H1 (cell line): ENCODE measurements around the gene ZNF609. TPM values are rescaled to one million over a fixed set of nuclear protein-coding genes. Genes with fewer than 3 reads are reported as not detected.

ENCODE experiments used
- CTCF ChIA-PET: fragments of 300-600 bp; sonication (Branson Sonifier 250); formaldehyde crosslinking; loops from one replicate; lab custom pipeline; 2021; ENCODE audit not compliant: partially characterized antibody; lab: Charles Lee
- POLR2A ChIA-PET: fragments of 300-600 bp; sonication (Branson Sonifier 250); formaldehyde crosslinking; loops from one replicate; lab custom pipeline; 2021; ENCODE audit warnings: inconsistent platforms; ENCODE audit not compliant: partially characterized antibody; lab: Charles Lee
- DNase-seq, 2 experiments: peaks; one replicate each; pipeline versions ENCODE4 v3.0.0 to v3.0.0-alpha.2; 2010 to 2022; ENCODE audit warnings: low spot score in 2 of 2, low read depth in 1 of 2, mixed read lengths in 1 of 2
- FAIRE-seq: peaks from 2 replicates; lab custom pipeline; 2011; peaks lifted over from hg19 to GRCh38; lab: Jason Lieb, UNC
- H2AFZ ChIP-seq: 2 replicates; pipeline ENCODE4 v1.8.1; 2012; ENCODE audit warnings: low read length, inconsistent platforms
- H2AK5ac ChIP-seq: 2 replicates; pipeline ENCODE4 v1.6.1; 2013; ENCODE audit warnings: low read depth, low read length
- H2BK120ac ChIP-seq: replicated peaks from 2 replicates; pipeline ENCODE3; 2013; ENCODE audit warnings: low read depth, low read length, inconsistent platforms
- H2BK12ac ChIP-seq: 2 replicates; pipeline ENCODE4 v1.6.1; 2013; ENCODE audit warnings: low read depth, low read length
- H2BK15ac ChIP-seq: 2 replicates; pipeline ENCODE4 v1.6.1; 2013; ENCODE audit warnings: low read length
- H2BK20ac ChIP-seq: 2 replicates; pipeline ENCODE4 v1.6.1; 2013; ENCODE audit warnings: low read length
- H2BK5ac ChIP-seq: 2 replicates; pipeline ENCODE4 v1.6.1; 2013; ENCODE audit warnings: low read depth, low read length
- H3K14ac ChIP-seq: 2 replicates; pipeline ENCODE4 v1.6.1; 2013; ENCODE audit warnings: inconsistent platforms; ENCODE audit not compliant: insufficient read length
- H3K18ac ChIP-seq: 2 replicates; pipeline ENCODE4 v1.6.1; 2013; ENCODE audit warnings: low read length; ENCODE audit errors: extremely low read depth
- H3K23ac ChIP-seq: 2 replicates; pipeline ENCODE4 v1.6.1; 2013; ENCODE audit warnings: inconsistent platforms; ENCODE audit not compliant: insufficient read length
- H3K23me2 ChIP-seq: 2 replicates; pipeline ENCODE4 v1.6.1; 2013; ENCODE audit warnings: low read depth, low read length
- H3K27ac ChIP-seq: 2 replicates; pipeline ENCODE4 v1.6.1; 2011; ENCODE audit warnings: low read depth, low read length, inconsistent platforms
- H3K27me3 ChIP-seq, 4 experiments: replicated peaks in 1 of 4; 1 replicate in 1 of 4; 2 replicates in 3 of 4; pipeline versions ENCODE4 v1.6.1 to v1.8.1; 2011 to 2013; ENCODE audit warnings: low read length in 3 of 4, mild to moderate bottlenecking in 3 of 4, inconsistent platforms in 2 of 4, mixed read lengths in 2 of 4, moderate library complexity in 1 of 4; ENCODE audit not compliant: control insufficient read depth in 3 of 4, insufficient read depth in 3 of 4; ENCODE audit errors: extremely low read depth in 1 of 4
- H3K36me3 ChIP-seq, 4 experiments: 2 replicates each; pipeline versions ENCODE4 v1.6.1 to v1.8.1; 2011 to 2013; ENCODE audit warnings: mild to moderate bottlenecking in 4 of 4, low read length in 3 of 4, moderate library complexity in 2 of 4, control low read depth in 1 of 4, inconsistent platforms in 1 of 4; ENCODE audit not compliant: insufficient read depth in 4 of 4, control insufficient read depth in 2 of 4
- H3K4ac ChIP-seq: replicated peaks from 2 replicates; pipeline ENCODE3; 2013; ENCODE audit warnings: low read length, low read depth, mixed read lengths, inconsistent platforms; ENCODE audit not compliant: insufficient read length
- H3K4me1 ChIP-seq, 4 experiments: replicated peaks in 1 of 4; 1 replicate in 1 of 4; 2 replicates in 3 of 4; pipeline versions ENCODE4 v1.6.1 to v1.8.1; 2011 to 2013; ENCODE audit warnings: low read length in 3 of 4, inconsistent platforms in 2 of 4, mixed read lengths in 1 of 4; ENCODE audit not compliant: insufficient read depth in 4 of 4, control insufficient read depth in 3 of 4
- H3K4me2 ChIP-seq, 2 experiments: 2 replicates each; pipeline versions ENCODE4 v1.6.1 to v1.8.1; 2011 to 2013; ENCODE audit warnings: low read depth in 2 of 2, low read length in 2 of 2, control low read depth in 1 of 2, inconsistent platforms in 1 of 2, mild to moderate bottlenecking in 1 of 2; ENCODE audit not compliant: insufficient read depth in 1 of 2
- H3K4me3 ChIP-seq, 4 experiments: fragments of 200-600, 300-600 bp in 1 of 4; sonication (generic), shearing (Covaris generic), sonication (Bioruptor Twin) in 1 of 4; 2 replicates each; pipeline versions ENCODE4 v1.5.1 to v1.8.1; 2011 to 2016; ENCODE audit warnings: low read length in 4 of 4, low read depth in 3 of 4, control low read depth in 2 of 4, inconsistent platforms in 2 of 4, mild to moderate bottlenecking in 2 of 4, mixed read lengths in 1 of 4, moderate library complexity in 1 of 4; ENCODE audit not compliant: insufficient read depth in 2 of 4; ENCODE audit errors: extremely low read depth in 1 of 4
- H3K56ac ChIP-seq: replicated peaks from 2 replicates; pipeline ENCODE3; 2013; ENCODE audit warnings: low read depth, mild to moderate bottlenecking, mixed read lengths, low read length, inconsistent platforms; ENCODE audit not compliant: insufficient read length
- H3K79me1 ChIP-seq: 2 replicates; pipeline ENCODE4 v1.6.1; 2013; ENCODE audit warnings: low read depth, low read length, control low read depth
- H3K79me2 ChIP-seq, 2 experiments: 2 replicates each; pipeline versions ENCODE4 v1.6.1 to v1.8.1; 2012 to 2013; ENCODE audit warnings: low read length in 2 of 2, mild to moderate bottlenecking in 2 of 2, inconsistent platforms in 1 of 2; ENCODE audit not compliant: insufficient read depth in 2 of 2, control insufficient read depth in 1 of 2
- H3K9ac ChIP-seq, 4 experiments: replicated peaks in 1 of 4; 1 replicate in 1 of 4; 2 replicates in 3 of 4; pipeline versions ENCODE4 v1.6.1 to v1.8.1; 2011 to 2013; ENCODE audit warnings: low read depth in 3 of 4, low read length in 3 of 4, control low read depth in 2 of 4, mild to moderate bottlenecking in 2 of 4, moderate library complexity in 2 of 4, inconsistent platforms in 1 of 4; ENCODE audit errors: extremely low read depth in 1 of 4
- H3K9me3 ChIP-seq, 2 experiments: 2 replicates each; pipeline versions ENCODE4 v1.6.1 to v1.8.1; 2012 to 2013; ENCODE audit warnings: mild to moderate bottlenecking in 2 of 2, moderate library complexity in 2 of 2, control low read depth in 1 of 2, inconsistent platforms in 1 of 2, low read depth in 1 of 2, low read length in 1 of 2, mixed read lengths in 1 of 2; ENCODE audit not compliant: insufficient read depth in 2 of 2
- H4K20me1 ChIP-seq, 2 experiments: replicated peaks in 1 of 2; 2 replicates each; pipeline versions ENCODE3 to v1.8.1; 2011 to 2013; ENCODE audit warnings: inconsistent platforms in 2 of 2, low read length in 2 of 2, mild to moderate bottlenecking in 1 of 2; ENCODE audit not compliant: insufficient read depth in 2 of 2, control insufficient read depth in 1 of 2
- H4K5ac ChIP-seq: 2 replicates; pipeline ENCODE4 v1.6.1; 2013; ENCODE audit warnings: low read length, low read depth, mixed read lengths, inconsistent platforms; ENCODE audit not compliant: insufficient read length
- H4K8ac ChIP-seq: 2 replicates; pipeline ENCODE4 v1.8.0; 2013; ENCODE audit warnings: mild to moderate bottlenecking, moderate library complexity, low read length, inconsistent platforms; ENCODE audit not compliant: insufficient read depth; ENCODE audit errors: extremely low read depth
- H4K91ac ChIP-seq: replicated peaks from 2 replicates; pipeline ENCODE3; 2013; ENCODE audit warnings: low read length, mixed read lengths, inconsistent platforms; ENCODE audit not compliant: insufficient read length
- ASH2L ChIP-seq: fragments of 200-600, 300-600 bp; sonication (generic); IDR thresholded peaks from one replicate; pipeline ENCODE4 v1.7.1; 2017; ENCODE audit warnings: low read length
- BRCA1 ChIP-seq: IDR thresholded peaks from 2 replicates; pipeline ENCODE4 v1.6.1; 2012; ENCODE audit warnings: low read depth, low read length, improper control_type of control experiment
- CBX8 ChIP-seq: fragments of 300-800, 300-1000 bp; sonication (generic); IDR thresholded peaks from 2 replicates; pipeline ENCODE4 v1.7.1; 2016; ENCODE audit warnings: low read depth, low read length, borderline replicate concordance
- CHD1 ChIP-seq: IDR thresholded peaks from 2 replicates; pipeline ENCODE4 v1.6.1; 2012; ENCODE audit warnings: low read depth, low read length, improper control_type of control experiment
- E2F6 ChIP-seq: IDR thresholded peaks from 2 replicates; pipeline ENCODE4 v1.6.1; 2012; ENCODE audit warnings: inconsistent platforms
- JUN ChIP-seq: IDR thresholded peaks from 2 replicates; pipeline ENCODE4 v1.6.1; 2011; ENCODE audit warnings: low read depth, mild to moderate bottlenecking, improper control_type of control experiment, low read length
- KDM1A ChIP-seq: fragments of 200-600, 300-600 bp; sonication (generic); IDR thresholded peaks from 2 replicates; pipeline ENCODE4 v1.7.1; 2016; ENCODE audit warnings: mild to moderate bottlenecking, low read length, borderline replicate concordance
- MAX ChIP-seq: IDR thresholded peaks from 2 replicates; pipeline ENCODE4 v1.6.1; 2012; ENCODE audit warnings: inconsistent platforms
- NANOG ChIP-seq: IDR thresholded peaks from 2 replicates; pipeline ENCODE4 v1.6.1; 2011; ENCODE audit warnings: low read length, low read depth, mild to moderate bottlenecking, inconsistent platforms; ENCODE audit not compliant: insufficient read depth, poor library complexity, severe bottlenecking
- RBBP5 ChIP-seq: IDR thresholded peaks from 2 replicates; pipeline ENCODE4 v1.7.1; 2012; ENCODE audit warnings: low read depth, mild to moderate bottlenecking, inconsistent platforms, low read length, moderate library complexity, borderline replicate concordance
- RFX5 ChIP-seq: IDR thresholded peaks from 2 replicates; pipeline ENCODE4 v1.6.1; 2011; ENCODE audit warnings: low read depth, low read length, improper control_type of control experiment, borderline replicate concordance
- RXRA ChIP-seq: IDR thresholded peaks from 2 replicates; pipeline ENCODE4 v1.6.1; 2011; ENCODE audit warnings: low read depth, mild to moderate bottlenecking, low read length, moderate library complexity; ENCODE audit not compliant: insufficient read depth
- TAF1 ChIP-seq: IDR thresholded peaks from 2 replicates; pipeline ENCODE4 v1.6.1; 2011; ENCODE audit warnings: mild to moderate bottlenecking, low read depth, low read length
- YY1 ChIP-seq: IDR thresholded peaks from 2 replicates; pipeline ENCODE4 v1.6.1; 2011; ENCODE audit warnings: low read depth, mild to moderate bottlenecking, low read length
- WGBS, 2 experiments: shearing (Covaris generic) in 1 of 2; methylation state at CpG; one replicate each; pipeline versions ENCODE4 v1.1.6 to v1.1.7; 2013 to 2015; ENCODE audit warnings: low lambda C conversion rate in 2 of 2, mixed read lengths in 2 of 2, inconsistent platforms in 1 of 2, low coverage in 1 of 2, missing lambda C conversion rate in 1 of 2; ENCODE audit not compliant: insufficient replicate concordance in 2 of 2, insufficient coverage in 1 of 2, insufficient read length in 1 of 2; ENCODE audit errors: extremely low coverage in 1 of 2, missing lambda C conversion rate in 1 of 2; 5-methylcytosine and 5-hydroxymethylcytosine counted together
- polyA plus RNA-seq, 7 experiments: library from polyadenylated mRNA; depleted of rRNA in 3 of 7; stranded (reverse) in 5 of 7; unstranded in 2 of 7; fragments of >200 nt in 5 of 7; fragments of 200-250 nt in 2 of 7; gene quantifications; 1 replicate in 5 of 7; 2 replicates in 1 of 7; 4 replicates in 1 of 7; pipeline versions ENCODE4 v1.2.1 to v1.2.3, GENCODE V29; 2011 to 2013; ENCODE audit warnings: missing spikeins in 2 of 7, mixed read lengths in 2 of 7
- total RNA-seq: library from RNA; stranded (reverse); fragmentation: NEBNext Ultra II Directional; extraction: Animal tissue kit (Norgen Biotek cat#: 25700); gene quantifications from 2 replicates; pipeline ENCODE4 v1.2.1, GENCODE V29; 2021

The ZNF609 gene
- total and polyA plus RNA-seq, 2 of the 8 experiments (the other 6 are each of a cell fraction or from before 2014, with no cell fraction given) = 15.5 to 47.8 TPM

DNA sequence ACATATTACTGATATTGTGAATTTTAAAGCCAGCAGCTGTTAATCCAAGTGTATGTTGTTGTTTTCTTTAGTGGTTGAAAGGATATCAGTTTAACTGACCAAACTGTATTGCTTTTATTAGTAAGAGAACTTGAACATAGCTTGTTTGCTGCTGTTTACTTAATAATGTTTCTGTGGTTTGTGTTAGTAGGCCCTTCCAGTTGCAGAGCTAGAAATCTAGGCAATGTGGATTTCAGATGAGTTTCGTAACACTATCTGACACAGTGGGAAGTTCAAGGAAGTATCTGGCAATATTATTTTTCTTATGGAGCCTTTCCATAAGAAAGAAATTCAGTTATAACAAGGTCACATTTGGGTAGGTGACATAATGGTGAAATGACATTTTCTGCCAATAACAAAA is 18.5 kb downstream of the ZNF609 start:
- no peak overlapping the region for H2AK5ac ChIP-seq
- no peak for FAIRE-seq
- no peak overlapping the region for H2BK20ac ChIP-seq
- H3K9me3 ChIP-seq = no peaks in the 10 kb centered on the region
- 0 out of 8 replicates have a peak, but pooled peaks cover 0 to 2% (median 0%) of the 10 kb centered on the region in 4 experiments for H3K36me3 ChIP-seq
- no peak overlapping the region for H2BK5ac ChIP-seq
- POLR2A ChIA-PET = interaction anchor here (1.1 to 6.4 kb wide), 3 partner anchors 9 to 19 kb away, joined by 3 to 43 read pairs (median 5); partner anchors contain the start of gene ZNF609
- no peaks in the 10 kb centered on the region for H3K79me1 ChIP-seq
- H4K20me1 ChIP-seq = peaks cover 8 to 10% of the 10 kb centered on the region in 2 experiments
- H3K4me1 ChIP-seq = no peaks in the 10 kb centered on the region; a peak in 2 of 7 replicates
- no peak overlapping the region for H3K4ac ChIP-seq
- H4K8ac ChIP-seq = no peak overlapping the region
- DNase-seq = no peak
- no peak overlapping the region for H3K9ac ChIP-seq
- no peak overlapping the region for H3K23ac ChIP-seq
- H3K56ac ChIP-seq = no peak overlapping the region
- H3K4me2 ChIP-seq = no peak overlapping the region
- H2BK120ac ChIP-seq = no peak overlapping the region
- CTCF ChIA-PET = interaction anchor here (1.0 to 1.3 kb wide), 3 partner anchors 16 to 84 kb away, joined by 3 to 4 read pairs (median 3); no protein-coding TSS in a partner anchor
- H3K27me3 ChIP-seq = no peaks in the 10 kb centered on the region
- no peak overlapping the region for H3K4me3 ChIP-seq
- no peak overlapping the region for H3K27ac ChIP-seq
- no peaks in the 10 kb centered on the region for H3K23me2 ChIP-seq
- H3K79me2 ChIP-seq = peaks cover 0 to 67% of the 10 kb centered on the region in 2 experiments; a peak in 2 of 4 replicates
- H2BK15ac ChIP-seq = no peak overlapping the region
- H4K91ac ChIP-seq = no peak overlapping the region
- H3K14ac ChIP-seq = no peak overlapping the region
- H4K5ac ChIP-seq = no peak overlapping the region
- no peak overlapping the region for H3K18ac ChIP-seq
- H2AFZ ChIP-seq = no peak overlapping the region
- H2BK12ac ChIP-seq = no peak overlapping the region
- 40% methylated on average over 1 of the region's 1 CpG; no CpG with 5 or more reads in 1 of the 2 experiments for WGBS, 2 experiments
- TF ChIP-seq RBBP5 = no peak
- no peak for TF ChIP-seq MAX
- TF ChIP-seq RFX5 = no peak
- no peak for TF ChIP-seq NANOG
- TF ChIP-seq TAF1 = no peak
- no peak for TF ChIP-seq RXRA
- TF ChIP-seq CHD1 = no peak
- no peak for TF ChIP-seq KDM1A
- no peak for TF ChIP-seq ASH2L
- no peak for TF ChIP-seq CBX8
- TF ChIP-seq BRCA1 = no peak
- TF ChIP-seq YY1 = no peak
- TF ChIP-seq E2F6 = no peak
- no peak for TF ChIP-seq JUN
